ENCODE measurements around the gene ST7. TPM values are rescaled to one million over a fixed set of nuclear protein-coding genes. Genes with fewer than 3 reads are reported as not detected.

The ST7 gene
- total and polyA plus RNA-seq, 2 donors (not counting 3 experiments of a cell fraction or from before 2014, with no cell fraction given), result 18.6 to 24.9 TPM

- H3K4me3 ChIP-seq (replicated peaks in 1 of 3; ENCODE audit: insufficient read depth in 1 of 3, low read depth in 1 of 3, low read length in 3 of 3), result no peak overlapping the region
- H3K36me3 ChIP-seq (ENCODE audit: control insufficient read depth in 2 of 2, extremely low read depth in 1 of 2, insufficient read depth in 2 of 2, low read length in 2 of 2), result no peaks in the 10 kb centered on the region
- H3K27me3 ChIP-seq (ENCODE audit: control insufficient read depth in 2 of 2, insufficient read depth in 2 of 2, low read length in 2 of 2), result no peaks in the 10 kb centered on the region
- H4K20me1 ChIP-seq (replicated peaks; ENCODE audit: control insufficient read depth, extremely low read depth, insufficient read depth, low read length), result no peaks in the 10 kb centered on the region
- H3K79me2 ChIP-seq (ENCODE audit: control insufficient read depth, insufficient read depth, low read length), result peaks cover 13% of the 10 kb centered on the region
- ChIA-PET CTCF (interaction anchor here (0.6 kb wide), 1 partner anchor 30 kb away, joined by 3 read pairs; no protein-coding TSS in a partner anchor), POLR2A (no interaction called here)
- DNase-seq (ENCODE audit: low read depth, low spot score), result no peak
- H3K9me3 ChIP-seq (replicated peaks; ENCODE audit: control insufficient read depth, insufficient read depth, low read length), result no peaks in the 10 kb centered on the region
- no TSS peak for BruUV-seq (replicated peaks)
- no peak overlapping the region for H3K27ac ChIP-seq (ENCODE audit: insufficient read depth, low read depth, low read length)
- no peak overlapping the region for H3K9ac ChIP-seq (replicated peaks; ENCODE audit: extremely low read depth, insufficient read depth, low read length)
- dilution Hi-C loops (cut with MboI; ENCODE audit: extremely low pct_ligation_motif_present, low sequenced_read_pairs) (no loop called here), intact Hi-C loops (cut with micrococcal nuclease) (no loop called here)
- TF ChIP-seq GATA2 (IDR thresholded peaks at IDR 0.05; ENCODE audit: insufficient read depth, insufficient read length, low read depth, low read length) (no peak), JUN (IDR thresholded peaks at IDR 0.05; ENCODE audit: borderline replicate concordance, insufficient read depth, insufficient read length, low read depth) (no peak), POLR2A (IDR thresholded peaks at IDR 0.05; ENCODE audit: low read depth, low read length) (no peak), MYC (IDR thresholded peaks at IDR 0.05; ENCODE audit: low read depth, low read length) (no peak), POLR2AphosphoS5 (IDR thresholded peaks at IDR 0.05; ENCODE audit: insufficient read depth, low read depth, low read length) (no peak), CTCF (IDR thresholded peaks at IDR 0.05; ENCODE audit: extremely low read depth in 1 of 2, insufficient read depth in 1 of 2, low read depth in 1 of 2, low read length in 2 of 2) (no peak), FOS (IDR thresholded peaks at IDR 0.05; ENCODE audit: borderline replicate concordance, insufficient read depth, low read length) (no peak), EZH2 (IDR thresholded peaks at IDR 0.05; ENCODE audit: borderline replicate concordance, low read depth, low read length, severe bottlenecking) (no peak), MAX (IDR thresholded peaks at IDR 0.05; ENCODE audit: insufficient read depth, insufficient read length) (no peak)
- H3K4me2 ChIP-seq (ENCODE audit: insufficient read depth, low read length), result no peak overlapping the region
- FAIRE-seq, result no peak
- H3K4me1 ChIP-seq (ENCODE audit: control insufficient read depth, extremely low read depth, insufficient read depth, low read length), result peaks cover 18% of the 10 kb centered on the region
- H3K9me1 ChIP-seq (replicated peaks; ENCODE audit: control insufficient read depth, extremely low read depth, insufficient read depth, low read length), result peaks cover 2% of the 10 kb centered on the region
- no peak overlapping the region for H2AFZ ChIP-seq (ENCODE audit: low read depth, low read length)
Measured at GRCh38 chr7:117018713-117019112, 65.4 kb downstream of the ST7 start.

Data from endothelial cell of umbilical vein (primary cell).